Fibroblast of skin of left biceps (primary cell): Measurements from ENCODE around the gene IGF2R.
A peak's percentile ranks its signal among the peaks of the same experiment; 100 is the strongest.
"Not testable (repeated sequence)": the region's sequence is repeated elsewhere in the genome, so short reads cannot be mapped to it uniquely, and the experiment has no call there.

Experiments
- DNase-seq, 2 experiments: peaks; one replicate each; pipeline ENCODE4 v3.0.0-alpha.2; 2013; ENCODE audit warnings: low read depth in 2 of 2

Gene IGF2R

DNA sequence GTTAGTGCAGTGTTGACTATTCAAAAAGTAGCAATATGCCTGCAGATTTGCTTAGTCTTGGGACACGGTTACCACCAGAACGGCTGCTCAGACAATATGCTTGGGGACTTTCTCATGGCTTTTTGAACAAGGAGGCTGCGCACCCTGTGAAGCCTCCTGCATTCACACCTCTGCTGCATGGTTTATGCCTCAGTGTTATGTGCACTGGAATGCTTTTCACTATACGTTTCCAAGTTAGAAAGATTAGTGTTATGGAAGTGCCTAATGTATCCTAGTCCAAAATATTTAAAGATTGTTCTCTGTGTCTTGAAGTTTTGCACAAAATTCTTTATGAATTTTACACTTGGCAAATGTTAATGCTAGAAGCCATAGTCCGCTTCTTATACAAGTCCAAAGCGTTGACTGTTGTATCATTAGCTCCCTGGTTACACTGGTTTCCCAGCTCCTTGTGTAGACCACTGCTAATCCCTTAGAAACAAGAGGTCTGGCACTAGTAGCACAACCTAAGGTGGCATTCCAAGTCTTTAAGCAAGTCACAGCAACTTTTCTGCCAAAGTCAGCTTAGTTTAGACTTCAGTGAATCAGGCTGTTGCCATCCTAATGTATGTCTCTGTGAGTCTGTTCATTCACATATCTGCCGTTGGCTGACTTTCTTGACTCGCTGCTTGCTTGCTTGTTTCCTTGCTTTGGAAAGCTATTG lies 126.4 kb downstream of the IGF2R start:
- DNase-seq: no peak

DNA sequence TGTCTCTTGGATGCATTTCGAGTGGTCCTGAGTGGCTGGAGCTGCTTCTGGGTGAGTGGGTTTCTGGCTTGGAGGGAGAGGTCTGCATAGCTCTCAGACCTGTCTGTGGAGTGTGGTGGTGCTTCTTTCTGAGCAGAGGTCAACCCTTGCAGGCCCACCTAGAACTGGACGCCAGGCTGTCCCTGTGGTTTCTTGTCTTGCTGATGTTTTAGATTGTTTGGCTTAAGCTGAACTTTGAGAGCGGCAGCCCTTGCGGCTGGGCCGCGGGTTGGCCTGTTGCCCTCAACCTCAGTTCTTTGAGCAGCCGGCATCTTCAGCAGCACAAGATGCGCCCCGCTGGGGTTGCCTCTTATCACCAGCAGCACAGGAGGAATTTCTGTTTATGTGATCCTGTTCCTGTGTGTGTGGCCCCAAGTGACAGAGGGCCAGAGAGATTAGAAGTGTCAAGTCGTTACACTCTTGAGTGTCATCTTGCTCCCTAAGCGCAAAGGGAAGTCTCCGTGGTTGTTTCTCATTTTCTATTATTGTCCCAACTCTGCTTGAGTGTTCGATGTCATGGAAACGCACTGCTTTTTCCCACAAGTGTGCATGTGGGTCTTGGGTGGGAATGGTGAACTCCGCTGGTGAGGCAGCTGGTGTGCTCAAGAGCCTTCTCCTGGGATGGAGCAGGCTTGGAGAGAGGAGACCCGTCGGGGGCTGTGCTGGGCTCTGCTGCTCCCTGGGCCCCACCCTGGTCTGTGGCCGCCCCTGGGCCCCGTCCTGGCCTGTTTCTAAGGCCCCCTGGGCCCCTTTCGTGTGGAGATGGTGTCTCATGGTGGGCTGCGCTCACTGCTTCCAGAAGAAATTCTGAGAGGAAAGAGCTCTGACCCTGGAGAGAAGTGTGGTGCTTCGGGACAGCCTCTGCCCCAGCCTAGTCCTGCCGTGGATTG lies 132.7 kb downstream of the IGF2R start:
- DNase-seq: no peak

DNA sequence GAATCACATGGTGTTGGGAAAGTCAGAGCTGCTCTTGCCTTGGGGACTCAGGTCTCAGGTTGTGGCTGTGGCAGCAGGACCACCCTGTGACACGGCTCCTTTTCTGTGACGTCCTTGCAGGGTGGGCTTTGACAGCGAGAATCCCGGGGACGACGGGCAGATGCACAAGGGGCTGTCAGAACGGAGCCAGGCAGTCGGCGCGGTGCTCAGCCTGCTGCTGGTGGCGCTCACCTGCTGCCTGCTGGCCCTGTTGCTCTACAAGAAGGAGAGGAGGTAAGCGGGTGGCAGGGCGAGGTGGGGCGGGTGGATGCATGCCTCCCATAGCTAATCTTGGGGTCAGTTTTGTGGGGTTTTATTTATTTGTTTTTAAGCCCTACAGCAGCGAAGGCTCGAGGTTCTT lies 133.5 kb downstream of the IGF2R start:
- no peak for DNase-seq

DNA sequence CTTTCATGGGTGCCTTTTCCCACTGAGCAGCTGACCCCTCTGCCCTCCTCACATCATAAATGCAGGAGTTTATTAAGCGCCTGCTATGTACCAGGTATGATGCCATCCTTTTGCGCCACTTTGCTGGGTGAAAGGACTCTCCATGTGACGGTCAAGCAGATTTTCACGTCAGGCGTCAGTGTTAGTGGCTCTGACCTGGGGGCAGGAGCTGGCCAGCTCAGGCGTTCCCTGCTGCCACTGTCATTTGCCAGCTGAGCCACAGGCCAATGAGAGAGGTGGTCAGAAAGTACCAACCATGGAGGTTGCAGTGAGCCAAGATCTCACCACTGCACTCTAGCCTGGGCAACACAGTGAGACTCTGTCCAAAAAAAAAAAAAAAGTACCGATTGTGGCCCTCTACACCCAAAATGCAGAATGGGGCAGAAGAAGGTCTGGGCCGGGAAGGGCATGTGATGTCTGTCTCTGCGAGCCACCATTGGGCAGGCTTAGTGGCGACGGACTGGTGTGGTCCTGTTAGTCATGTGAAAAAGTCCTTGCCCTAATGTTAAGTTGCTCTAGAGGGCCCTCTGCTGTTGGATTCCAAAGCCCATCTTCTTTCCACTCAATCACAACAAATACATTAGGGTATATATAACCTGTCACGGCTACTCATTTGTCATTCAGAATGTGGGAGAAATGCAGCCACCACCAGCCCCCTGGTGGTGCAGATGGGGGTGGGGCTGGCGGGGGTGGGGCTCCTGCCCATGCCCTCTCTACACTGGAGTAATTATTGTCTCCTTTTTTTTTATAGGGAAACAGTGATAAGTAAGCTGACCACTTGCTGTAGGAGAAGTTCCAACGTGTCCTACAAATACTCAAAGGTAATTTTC lies 134.3 kb downstream of the IGF2R start:
- DNase-seq: peak in 1 of 2 experiments; percentile 5

DNA sequence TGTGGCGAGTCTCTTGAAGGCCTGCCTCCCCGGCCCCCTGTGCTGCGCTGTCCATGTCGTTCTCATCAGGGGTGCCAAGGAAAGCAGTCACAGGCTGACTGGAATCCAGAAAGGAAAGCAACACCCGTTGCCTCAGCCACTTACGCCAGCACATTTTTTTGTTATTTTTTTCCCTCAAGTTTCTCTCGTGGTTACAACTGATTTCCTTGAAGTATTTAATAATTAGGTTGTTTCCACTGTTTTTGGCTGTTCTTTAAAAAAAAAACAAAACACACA lies 134.9 kb downstream of the IGF2R start:
- no peak for DNase-seq

DNA sequence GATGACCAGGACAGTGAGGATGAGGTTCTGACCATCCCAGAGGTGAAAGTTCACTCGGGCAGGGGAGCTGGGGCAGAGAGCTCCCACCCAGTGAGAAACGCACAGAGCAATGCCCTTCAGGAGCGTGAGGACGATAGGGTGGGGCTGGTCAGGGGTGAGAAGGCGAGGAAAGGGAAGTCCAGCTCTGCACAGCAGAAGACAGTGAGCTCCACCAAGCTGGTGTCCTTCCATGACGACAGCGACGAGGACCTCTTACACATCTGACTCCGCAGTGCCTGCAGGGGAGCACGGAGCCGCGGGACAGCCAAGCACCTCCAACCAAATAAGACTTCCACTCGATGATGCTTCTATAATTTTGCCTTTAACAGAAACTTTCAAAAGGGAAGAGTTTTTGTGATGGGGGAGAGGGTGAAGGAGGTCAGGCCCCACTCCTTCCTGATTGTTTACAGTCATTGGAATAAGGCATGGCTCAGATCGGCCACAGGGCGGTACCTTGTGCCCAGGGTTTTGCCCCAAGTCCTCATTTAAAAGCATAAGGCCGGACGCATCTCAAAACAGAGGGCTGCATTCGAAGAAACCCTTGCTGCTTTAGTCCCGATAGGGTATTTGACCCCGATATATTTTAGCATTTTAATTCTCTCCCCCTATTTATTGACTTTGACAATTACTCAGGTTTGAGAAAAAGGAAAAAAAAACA lies 136.1 kb downstream of the IGF2R start:
- DNase-seq: no peak

DNA sequence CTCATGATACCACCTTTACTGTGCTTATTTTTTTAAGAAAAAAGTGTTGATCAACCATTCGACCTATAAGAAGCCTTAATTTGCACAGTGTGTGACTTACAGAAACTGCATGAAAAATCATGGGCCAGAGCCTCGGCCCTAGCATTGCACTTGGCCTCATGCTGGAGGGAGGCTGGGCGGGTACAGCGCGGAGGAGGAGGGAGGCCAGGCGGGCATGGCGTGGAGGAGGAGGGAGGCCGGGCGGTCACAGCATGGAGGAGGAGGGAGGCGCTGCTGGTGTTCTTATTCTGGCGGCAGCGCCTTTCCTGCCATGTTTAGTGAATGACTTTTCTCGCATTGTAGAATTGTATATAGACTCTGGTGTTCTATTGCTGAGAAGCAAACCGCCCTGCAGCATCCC lies 137.1 kb downstream of the IGF2R start:
- DNase-seq: no peak

DNA sequence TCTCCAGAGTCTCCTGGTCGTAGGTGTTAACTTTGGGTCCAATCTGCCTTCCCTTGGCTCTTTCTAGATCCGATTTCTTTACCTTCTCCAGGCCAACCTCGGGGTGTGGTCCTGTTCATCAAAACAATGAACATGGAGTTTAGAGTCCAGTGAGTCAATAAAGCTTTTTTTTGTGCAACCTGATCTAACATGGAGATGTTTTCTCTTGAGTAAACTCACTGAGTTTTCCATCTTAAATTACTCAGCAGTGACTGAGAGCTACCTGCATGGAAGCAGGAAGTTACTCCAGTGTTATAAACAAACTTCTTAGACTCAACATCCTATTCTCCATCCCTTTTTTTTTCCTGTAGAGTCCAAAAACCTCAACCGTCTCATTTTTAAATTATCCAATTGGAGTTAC lies 137.8 kb downstream of the IGF2R start:
- DNase-seq: no peak

DNA sequence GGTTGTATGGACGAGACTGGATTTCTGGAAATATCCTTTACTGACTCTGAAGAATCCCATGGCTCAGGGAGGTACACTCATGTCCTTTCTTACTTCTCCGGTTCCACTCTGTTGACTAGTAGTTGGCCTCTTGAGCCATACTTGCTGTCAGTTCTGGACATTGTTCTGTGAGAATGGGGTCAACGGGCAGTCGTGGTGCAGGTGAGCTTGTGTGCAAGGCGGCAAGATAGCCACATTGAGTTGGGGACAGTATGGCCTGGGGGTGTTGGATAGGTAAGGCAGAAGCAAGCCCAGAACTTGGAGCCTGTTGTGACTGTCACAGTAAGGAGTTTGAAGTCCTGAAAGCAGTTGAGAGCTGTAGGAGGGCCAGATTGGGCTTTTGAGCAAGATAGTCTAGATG lies 139.2 kb downstream of the IGF2R start:
- DNase-seq: no peak

DNA sequence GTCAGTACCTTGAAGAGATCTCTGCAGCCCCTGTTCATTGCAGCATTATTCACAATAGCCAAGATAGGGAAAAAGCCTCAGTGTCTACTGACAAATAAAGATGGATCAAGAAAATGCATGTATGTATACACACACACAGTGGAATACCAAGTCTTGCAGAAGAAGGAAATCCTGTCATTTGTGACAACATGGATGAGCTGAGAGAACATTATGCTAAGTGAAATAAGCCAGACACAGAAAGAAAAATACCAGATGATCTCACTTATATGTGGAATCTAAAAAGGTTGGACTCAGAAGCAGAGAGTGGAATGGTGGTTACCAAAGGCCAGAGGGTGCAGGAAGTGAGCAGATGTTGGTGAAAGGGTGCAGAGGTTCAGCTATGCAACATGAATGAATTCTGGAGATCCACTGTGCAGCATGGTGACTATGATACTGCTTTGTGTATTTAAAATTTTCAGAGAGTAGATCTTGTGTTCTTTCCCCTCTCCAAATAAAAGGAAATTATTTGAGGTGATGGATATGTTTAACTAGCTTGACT lies 141.8 kb downstream of the IGF2R start:
- no peak for DNase-seq

DNA sequence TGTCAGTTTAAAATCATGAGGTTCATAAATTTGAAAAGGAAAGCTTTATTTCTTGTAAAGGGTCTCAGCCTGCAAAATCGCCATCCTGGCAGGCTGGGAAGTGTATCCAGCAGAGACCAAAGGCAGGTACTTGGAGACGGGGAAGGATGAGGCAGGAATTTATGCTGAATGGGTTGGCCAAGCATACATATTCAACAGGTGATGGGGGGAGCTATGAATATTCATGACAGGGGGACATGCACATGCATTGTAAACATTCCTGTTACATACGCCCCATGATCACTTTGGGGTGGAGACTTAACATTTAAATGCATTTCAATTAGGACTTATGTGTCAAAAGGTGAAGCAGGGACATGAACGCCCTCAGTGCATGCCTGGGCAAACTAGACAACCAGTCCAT lies 142.9 kb downstream of the IGF2R start:
- DNase-seq: no peak

DNA sequence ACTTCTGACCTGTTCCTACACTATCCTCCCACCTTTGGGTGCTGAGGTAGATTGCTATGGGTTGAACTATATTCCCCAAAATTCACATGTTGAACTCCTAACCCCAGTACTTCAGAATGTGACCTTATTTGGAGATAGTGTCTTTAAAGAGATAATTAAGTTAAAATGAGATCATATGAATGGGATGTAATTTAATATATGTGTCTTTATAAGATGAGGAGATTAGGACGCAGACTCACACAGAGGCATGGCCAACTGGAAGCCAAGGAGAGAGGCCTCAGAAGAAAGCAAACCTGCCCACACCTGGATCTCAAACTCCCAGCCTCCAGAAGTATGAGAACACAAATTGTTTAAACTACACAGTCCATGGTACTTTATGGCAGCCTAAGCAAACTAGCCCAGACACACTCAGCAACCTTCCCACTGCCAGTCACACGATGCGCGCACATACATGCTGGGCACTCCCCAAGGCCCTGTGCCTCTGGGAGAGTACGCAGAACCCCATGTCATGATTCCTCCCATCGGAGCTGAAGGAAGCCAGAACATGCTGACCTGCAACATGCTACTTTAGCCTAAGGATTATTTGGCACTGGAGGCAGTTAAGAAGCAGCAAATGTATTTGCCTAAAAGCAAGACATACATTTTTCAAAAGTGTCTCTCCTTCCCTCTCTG lies 143.9 kb downstream of the IGF2R start:
- no peak for DNase-seq

DNA sequence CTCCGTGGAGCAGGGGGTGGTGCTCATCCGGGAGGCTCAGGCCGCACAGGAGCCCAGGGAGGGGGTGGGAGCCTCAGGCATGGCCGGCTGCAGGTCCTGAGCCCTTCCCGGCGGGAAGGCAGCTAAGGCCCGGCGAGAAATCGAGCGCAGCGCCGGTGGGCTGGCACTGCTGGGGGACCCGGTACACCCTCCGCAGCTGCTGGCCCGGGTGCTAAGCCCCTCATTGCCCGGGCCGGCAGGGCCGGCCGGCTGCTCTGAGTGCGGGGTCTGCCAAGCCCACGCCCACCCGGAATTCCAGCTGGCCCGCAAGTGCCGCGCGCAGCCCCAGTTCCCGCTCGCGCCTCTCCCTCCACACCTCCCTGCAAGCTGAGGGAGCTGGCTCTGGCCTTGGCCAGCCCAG lies 145.7 kb downstream of the IGF2R start:
- DNase-seq: not testable (repeated sequence)

DNA sequence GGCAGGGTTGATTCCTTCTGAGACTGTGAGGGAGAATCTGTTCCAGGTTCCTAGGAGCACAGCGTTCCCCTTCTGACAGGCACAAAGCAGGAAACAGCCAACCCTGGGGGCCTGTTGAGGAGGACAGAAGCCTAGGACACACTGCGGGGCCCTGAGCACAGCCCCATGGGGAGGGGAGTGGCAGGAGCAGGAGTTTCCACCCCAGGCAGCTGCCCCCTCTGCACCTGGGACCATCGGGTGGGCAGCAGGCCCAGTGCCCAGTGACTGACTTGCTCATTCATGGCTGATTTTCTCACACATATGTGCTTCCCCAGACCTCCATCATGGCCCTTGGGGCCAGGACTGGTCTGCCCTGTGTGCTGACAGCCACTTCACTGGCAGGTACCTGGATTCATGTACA lies 146.5 kb downstream of the IGF2R start:
- no peak for DNase-seq

DNA sequence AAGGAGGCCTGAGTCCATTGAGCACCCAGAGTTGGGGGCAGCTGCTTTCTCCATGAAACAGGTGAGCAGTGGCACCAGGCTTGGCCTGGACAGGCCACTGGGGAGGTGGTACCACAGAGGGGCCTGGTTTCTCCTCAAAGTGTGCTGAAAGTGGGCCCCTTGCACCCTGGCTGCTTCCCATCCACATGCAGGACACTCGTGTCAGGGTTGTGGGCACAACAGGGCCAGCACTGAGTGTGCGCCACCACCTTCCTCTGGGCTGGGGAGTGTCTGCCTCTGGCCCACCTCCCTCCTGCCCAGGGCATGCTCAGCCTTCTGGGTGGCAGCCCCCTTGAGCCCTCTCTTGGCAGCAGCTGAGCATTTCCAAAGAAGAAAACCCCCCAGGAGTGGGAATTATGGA lies 147.5 kb downstream of the IGF2R start:
- DNase-seq: no peak

DNA sequence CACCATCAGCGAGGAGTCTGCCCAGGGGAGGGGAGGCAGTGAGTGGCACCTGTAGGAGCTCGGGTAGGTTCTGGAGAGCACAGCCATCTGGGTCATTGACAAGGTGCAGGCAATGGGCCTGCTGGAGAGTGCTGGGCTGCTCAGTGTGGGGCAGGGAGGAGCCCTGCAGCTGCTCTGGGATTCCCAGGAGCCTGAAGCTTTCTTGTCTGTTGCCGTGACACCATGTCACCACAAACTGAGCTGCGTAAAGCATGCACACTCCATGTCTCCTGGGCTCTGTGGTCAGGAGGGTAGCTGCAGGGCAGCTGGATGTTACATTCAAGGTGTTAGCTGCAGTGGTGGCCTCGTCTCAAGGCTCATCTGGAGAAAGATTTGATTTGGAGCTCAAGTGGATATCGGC lies 148.3 kb downstream of the IGF2R start:
- DNase-seq: no peak

DNA sequence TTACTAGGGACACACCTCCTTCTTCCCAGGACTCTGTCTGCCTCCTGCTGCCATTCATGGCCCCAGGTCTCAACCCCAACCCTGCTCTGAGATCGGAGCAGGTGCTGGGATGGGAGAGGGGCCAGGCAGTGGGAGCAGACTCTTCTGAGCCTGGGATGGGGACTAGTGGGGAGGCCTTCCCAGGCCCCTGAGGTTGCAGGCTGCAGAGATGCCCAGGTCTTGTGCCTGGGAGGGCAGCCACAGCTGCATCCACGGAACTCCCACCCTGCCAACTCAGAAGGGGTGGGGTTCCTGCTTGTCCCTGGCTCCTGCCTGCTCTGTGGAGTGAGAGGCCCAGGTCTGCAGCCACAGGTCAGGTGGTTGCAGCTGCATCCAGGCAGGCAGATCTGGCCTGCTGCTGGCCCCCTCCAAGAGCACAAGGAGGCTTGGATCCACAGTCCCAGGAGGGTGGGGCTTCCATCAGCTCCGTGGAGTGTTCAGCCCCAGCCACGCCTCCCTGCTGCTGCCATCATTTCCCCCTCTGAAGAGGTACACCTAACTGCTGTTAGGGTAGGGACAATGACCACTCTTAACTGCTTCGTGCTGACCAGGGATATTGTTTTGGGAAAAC lies 149.8 kb downstream of the IGF2R start:
- no peak for DNase-seq

DNA sequence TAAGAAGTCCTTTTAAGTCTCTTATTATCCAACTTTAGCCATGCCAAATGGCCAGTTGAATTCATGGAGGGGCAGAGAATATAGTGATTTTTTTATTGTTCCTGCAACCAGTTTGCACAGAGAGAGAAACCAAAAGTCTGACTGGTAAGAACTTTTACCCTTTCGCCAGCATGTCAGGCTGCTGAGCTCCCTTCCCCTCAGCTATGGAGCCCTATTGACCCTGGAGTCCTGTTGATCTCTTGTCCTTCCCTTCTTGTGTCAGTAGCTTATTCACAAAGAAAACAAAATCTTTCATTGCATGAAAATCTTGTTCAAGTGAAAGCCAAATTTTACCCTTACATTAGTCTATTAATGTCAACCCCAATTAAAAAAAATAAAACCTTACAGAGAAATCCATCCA lies 151.2 kb downstream of the IGF2R start:
- no peak for DNase-seq

DNA sequence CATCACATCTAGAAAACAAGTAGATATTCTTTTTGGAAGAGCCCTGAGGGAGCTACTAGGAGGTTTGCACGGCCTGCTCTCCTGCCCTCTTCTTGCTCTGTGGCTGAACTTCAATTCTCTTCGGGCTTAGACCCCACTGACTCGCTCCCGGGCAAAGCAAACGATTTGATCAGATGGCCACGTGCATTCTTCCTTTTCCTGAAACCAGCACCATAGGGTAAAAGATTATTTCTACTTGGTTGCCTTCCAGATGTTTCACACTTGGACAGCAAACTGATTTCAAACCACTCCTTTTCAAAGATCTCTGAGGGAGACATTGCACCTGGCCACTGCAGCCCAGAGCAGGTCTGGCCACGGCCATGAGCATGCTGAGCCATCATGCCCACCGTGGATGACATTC lies 152.7 kb downstream of the IGF2R start, which contains the start of gene SLC22A1:
Gene SLC22A1 (plus strand): TSS at position 258 of the 400 bp plus-strand sequence. CDS start 121 bp downstream, at position 379.
- no peak for DNase-seq

DNA sequence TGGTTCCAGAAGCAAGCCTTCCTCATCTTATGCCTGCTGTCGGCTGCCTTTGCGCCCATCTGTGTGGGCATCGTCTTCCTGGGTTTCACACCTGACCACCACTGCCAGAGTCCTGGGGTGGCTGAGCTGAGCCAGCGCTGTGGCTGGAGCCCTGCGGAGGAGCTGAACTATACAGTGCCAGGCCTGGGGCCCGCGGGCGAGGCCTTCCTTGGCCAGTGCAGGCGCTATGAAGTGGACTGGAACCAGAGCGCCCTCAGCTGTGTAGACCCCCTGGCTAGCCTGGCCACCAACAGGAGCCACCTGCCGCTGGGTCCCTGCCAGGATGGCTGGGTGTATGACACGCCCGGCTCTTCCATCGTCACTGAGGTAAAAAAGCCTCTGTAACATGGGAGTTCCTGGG lies 153.1 kb downstream of the IGF2R start:
- DNase-seq: no peak
